ENCODE measurements around the gene KCNMA1. TPM values are rescaled to one million over a fixed set of nuclear protein-coding genes. Genes with fewer than 3 reads are reported as not detected.

The KCNMA1 gene
- total and polyA plus RNA-seq, 10 of the 15 experiments (the other 5 are each of a cell fraction or from before 2014, with no cell fraction given), result 8.5 to 77.0 (median 21.3) TPM

GRCh38 chr10:77463499-77463898 lies 174.1 kb downstream of the KCNMA1 start:
- Histone ChIP-seq H3K4me1 (ENCODE audit: control insufficient read depth, insufficient read depth, low read length) (no peaks in the 10 kb centered on the region; the same call in 1 of the 2 replicates), H3K4me2 (ENCODE audit: control insufficient read depth, insufficient read depth) (no peak overlapping the region), H3K36me3 (ENCODE audit: control insufficient read depth in 2 of 2, insufficient read depth in 2 of 2, low read length in 1 of 2) (no peaks in the 10 kb centered on the region), H3K4me3 (no peak overlapping the region), H3K9me3 (replicated peaks; ENCODE audit: control insufficient read depth, insufficient read depth, low read length) (no peaks in the 10 kb centered on the region), H3K27ac (ENCODE audit: control insufficient read depth, insufficient read depth) (no peak overlapping the region), H3K79me2 (ENCODE audit: control insufficient read depth, insufficient read depth, low read length) (no peaks in the 10 kb centered on the region), H2AFZ (ENCODE audit: control insufficient read depth, low read depth, low read length) (no peak overlapping the region), H3K27me3 (replicated peaks in 1 of 2; ENCODE audit: control insufficient read depth in 2 of 2, insufficient read depth in 2 of 2, low read length in 1 of 2) (no peaks in the 10 kb centered on the region), H3K9ac (ENCODE audit: control insufficient read depth, insufficient read depth, low read length) (no peak overlapping the region), H4K20me1 (ENCODE audit: control insufficient read depth, insufficient read depth) (no peaks in the 10 kb centered on the region)
- ChIA-PET POLR2A (interaction anchor here (1.1 to 1.2 kb wide), 2 partner anchors 10 to 51 kb away, joined by 3 read pairs; no protein-coding TSS in a partner anchor), SMC1A (ENCODE audit: uncharacterized antibody, unreplicated experiment) (interaction anchor here (1.0 to 2.2 kb wide), 2 partner anchors 10 to 38 kb away, joined by 3 to 8 read pairs; no protein-coding TSS in a partner anchor), RAD21 (ENCODE audit: unreplicated experiment) (interaction anchor here (1.2 to 1.4 kb wide), 2 partner anchors 10 to 53 kb away, joined by 3 read pairs; no protein-coding TSS in a partner anchor), CTCF (interaction anchor here (0.6 kb wide), 1 partner anchor 15 kb away, joined by 4 read pairs; no protein-coding TSS in a partner anchor)
- DNase-seq (ENCODE audit: low read depth, low spot score) (no peak), ATAC-seq (no peak), FAIRE-seq (no peak)
- 54% methylated on average over 4 of the region's 4 CpGs for WGBS (ENCODE audit: insufficient coverage, insufficient replicate concordance, low lambda C conversion rate, missing lambda C conversion rate)
- TF ChIP-seq ZNF217 (IDR thresholded peaks at IDR 0.05), result no peak
- no peak for TF ChIP-seq NFYA (IDR thresholded peaks at IDR 0.05; ENCODE audit: borderline replicate concordance, low read depth, low read length)
- TF ChIP-seq POLR2AphosphoS5 (IDR thresholded peaks at IDR 0.05; ENCODE audit: low read length), result no peak
- no peak for TF ChIP-seq E2F4 (IDR thresholded peaks at IDR 0.05; ENCODE audit: low read depth, low read length)
- no peak for TF ChIP-seq KDM1A (IDR thresholded peaks at IDR 0.05; ENCODE audit: borderline replicate concordance)
- no peak for TF ChIP-seq ZNF384 (IDR thresholded peaks at IDR 0.05; ENCODE audit: borderline replicate concordance, low read depth, low read length)
- TF ChIP-seq IRF4 (IDR thresholded peaks at IDR 0.05; ENCODE audit: low read depth, low read length), result no peak
- TF ChIP-seq CEBPB (IDR thresholded peaks at IDR 0.05; ENCODE audit: borderline replicate concordance in 1 of 2, low read depth in 2 of 2, low read length in 2 of 2), result no peak
- no peak for TF ChIP-seq ESRRA (IDR thresholded peaks at IDR 0.05; ENCODE audit: low read length)
- TF ChIP-seq MTA3 (IDR thresholded peaks at IDR 0.05; ENCODE audit: borderline replicate concordance, low read length), result no peak
- TF ChIP-seq ZBTB33 (IDR thresholded peaks at IDR 0.05), result no peak
- TF ChIP-seq MTA2 (IDR thresholded peaks at IDR 0.05; ENCODE audit: low read depth), result no peak
- TF ChIP-seq SREBF1 (IDR thresholded peaks at IDR 0.05; ENCODE audit: low read length), result no peak
- no peak for TF ChIP-seq ZNF622 (IDR thresholded peaks at IDR 0.05)
- no peak for TF ChIP-seq ZSCAN29 (IDR thresholded peaks at IDR 0.05)
- no peak for TF ChIP-seq WRNIP1 (IDR thresholded peaks at IDR 0.05; ENCODE audit: borderline replicate concordance, low read depth, low read length)
- in situ Hi-C loops (cut with MboI) (no loop called here), intact Hi-C loops (cut with micrococcal nuclease; ENCODE audit: unreplicated experiment) (no loop called here)
- no TSS peak for BruUV-seq (replicated peaks)
